Heart right ventricle (tissue), 16 donors: Measurements from ENCODE around the gene MDP1. TPM values are rescaled to one million over a fixed set of nuclear protein-coding genes. Genes with fewer than 3 reads are reported as not detected.

Experiments
- ATAC-seq, 8 donors: fragments of 200-7000 bp; cut with Tn5 transposase; one replicate each; pipeline ENCODE4 v1.9.1; 2020; ENCODE audit warnings: mild to moderate bottlenecking in 8 of 8, moderate library complexity in 8 of 8, moderate number of reproducible peaks in 1 of 8
- DNase-seq, 2 donors: peaks; one replicate each; pipeline ENCODE4 v3.0.0-alpha.2; 2020
- H3K27ac ChIP-seq, 10 donors: fragments of 200-600 bp; sonication (generic) in 2 of 10; one replicate each; pipeline versions ENCODE4 v1.5.0 to v1.8.0; 2020 to 2022; ENCODE audit warnings: mild to moderate bottlenecking in 3 of 10
- H3K27me3 ChIP-seq, 7 donors: fragments of 200-600 bp; one replicate each; pipeline ENCODE4 v1.8.0; 2021 to 2022; ENCODE audit warnings: mild to moderate bottlenecking in 2 of 7
- H3K36me3 ChIP-seq, 9 donors: fragments of 200-600 bp; sonication (generic) in 1 of 9; one replicate each; pipeline versions ENCODE4 v1.5.0 to v1.8.0; 2020 to 2022; ENCODE audit warnings: mild to moderate bottlenecking in 2 of 9
- H3K4me1 ChIP-seq, 9 donors: fragments of 200-600 bp; sonication (generic) in 1 of 9; one replicate each; pipeline versions ENCODE4 v1.5.0 to v1.8.0; 2020 to 2022; ENCODE audit warnings: mild to moderate bottlenecking in 4 of 9
- H3K4me3 ChIP-seq, 10 donors: fragments of 200-600 bp; sonication (generic) in 2 of 10; one replicate each; pipeline versions ENCODE4 v1.5.0 to v1.8.0; 2020 to 2022; ENCODE audit warnings: mild to moderate bottlenecking in 7 of 10, moderate library complexity in 2 of 10
- H3K9me3 ChIP-seq, 11 donors: fragments of 200-600 bp in 10 of 11; sonication (generic) in 2 of 11; one replicate each; pipeline versions ENCODE4 v1.5.0 to v1.8.0; 2013 to 2022; ENCODE audit warnings: mild to moderate bottlenecking in 2 of 11, control low read depth in 1 of 11, moderate library complexity in 1 of 11
- CTCF ChIP-seq, 9 donors: fragments of 200-600 bp; sonication (generic) in 2 of 9; IDR thresholded peaks; one replicate each; pipeline versions ENCODE4 v1.5.0 to v1.8.0; 2021 to 2022; ENCODE audit warnings: antibody characterized with exemption in 9 of 9, mild to moderate bottlenecking in 5 of 9, moderate library complexity in 1 of 9
- WGBS, 2 donors: extraction: QIAGEN DNeasy Blood & Tissue Kit; methylation state at CpG; one replicate each; pipeline ENCODE4 v1.1.7; 2013; ENCODE audit warnings: inconsistent platforms in 1 of 2; 5-methylcytosine and 5-hydroxymethylcytosine counted together
- intact Hi-C, 10 donors: fragments of 100-400 bp; cut with DNase I; formaldehyde crosslinking; loops; one replicate each; pipeline versions ENCODE4 v1.11.1 to v1.14.2; 2022
- polyA plus RNA-seq, 2 donors: library from polyadenylated mRNA; stranded (reverse); fragments of 200-250 nt; gene quantifications; one replicate each; pipeline ENCODE4 v1.2.3, GENCODE V29; 2013
- total RNA-seq, 10 donors: library from RNA; stranded (reverse); fragmentation: NEBNext Ultra II Directional in 3 of 10; extraction: Animal tissue kit (Norgen Biotek cat#: 25700) in 3 of 10; gene quantifications; one replicate each; pipeline versions ENCODE4 v1.2.1 to v1.2.4, GENCODE V29; 2021 to 2023
- donor health status: Arrhythmogenic right ventricular cardiomyopathy.
- donor health status: ischemic (EF 13 %, LVEDD 7.1; RV severe dilation, severe dysfunction).
- donor health status: healthy with polysubstance abuse.
- donor health status: DM: no; HTN: yes; CAD: no.
- donor health status: DM: no; HTN: no; CAD: no.
- donor health status: ischemic (EF 25% LVEDD 6.9; RV normal size, moderate dysfunction).
- donor health status: ischemic (EF 25% LVEDD 5.7; RV mildly dilated, moderate dysfunction).
- donor health status: healthy.
- donor health status: DM: yes; HTN: yes; CAD: no.
- donor health status: Ischemic cardiomyopathy.
- donor health status: ischemic (EF 35%, LVEDD 5.7; RV mildly dilated, moderate dysfunction).
- donor health status: nonischemic (EF 11% LVEDD 7.7; RV severe dilation, severe dysfunction).
- donor health status: DM: yes; HTN: yes; CAD: no.
- donor health status: PGD.
- donor health status: ischemic (EF 29% LVEDD 5.4; RV normal size, mild dysfunction).
- donor health status: nonischemic (EF 23%, LVEDD 6.1; RV moderate dilation, normal function).

The MDP1 gene
- total and polyA plus RNA-seq, 12 donors, result 13.9 to 23.5 (median 19.2) TPM

DNA sequence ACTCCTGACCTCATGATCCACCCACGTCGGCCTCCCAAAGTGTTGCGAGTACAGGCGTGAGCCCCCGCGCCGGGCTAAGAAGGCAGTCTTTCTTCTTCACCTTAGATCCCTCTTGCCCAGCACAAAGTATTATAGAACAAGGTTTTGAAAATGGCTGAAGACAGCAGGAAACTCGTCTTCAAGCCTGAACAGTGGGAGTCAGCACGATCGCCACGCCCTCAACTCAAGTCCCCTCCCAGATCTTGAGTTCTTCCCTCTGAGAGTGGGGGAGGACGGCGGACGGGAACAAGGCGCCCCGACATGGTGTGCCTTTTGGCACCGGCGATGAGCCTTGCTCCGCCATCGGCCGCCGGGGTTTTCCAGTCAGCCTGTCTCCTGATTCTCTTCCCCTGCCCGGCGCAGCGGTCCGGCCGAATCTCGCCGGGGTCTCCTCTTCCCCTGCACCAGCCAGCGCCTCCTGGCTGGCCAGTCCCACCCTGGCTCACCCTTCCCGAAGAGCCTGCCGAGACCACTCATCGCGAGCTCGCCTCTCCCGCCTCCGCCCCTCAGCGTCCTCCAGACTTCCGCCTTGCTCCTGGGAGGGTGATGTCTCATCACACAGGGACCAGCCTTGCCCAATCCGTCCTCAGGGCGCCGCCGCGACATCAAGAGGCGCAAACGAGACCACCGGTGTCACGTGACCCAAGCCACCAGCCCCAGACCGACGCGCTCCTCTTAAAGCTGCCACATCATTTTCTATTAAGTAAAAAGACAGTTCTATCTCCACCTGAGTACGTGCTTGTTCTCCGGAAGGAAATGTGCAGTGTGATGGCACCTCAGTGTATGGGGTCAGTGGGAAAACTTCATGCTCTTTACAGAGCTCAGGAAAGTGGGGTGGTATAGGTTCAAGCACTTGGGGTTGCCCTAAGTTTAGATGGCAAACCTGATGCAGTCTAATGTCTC is 2.7 kb downstream of the MDP1 start, which contains the start of gene CHMP4A:
TSS of gene CHMP4A (minus strand) at position 565 of the 942 bp plus-strand sequence. CDS start at position 516, 49 bp downstream.
- peak; percentile 95 to 97 for DNase-seq
- intact Hi-C loops, result no loop called here
- 0 to 1% methylated on average over 53 of the region's 53 CpGs for WGBS, 2 donors
- TF ChIP-seq CTCF (IDR thresholded peaks at IDR 0.05), result peak in 4 of 9 donors; percentile 8 to 52 (median 42)
- Histone ChIP-seq H3K27ac (peak within 1 kb of the TSS; percentile 78 to 98 (median 96)), H3K9me3 (no peaks in the 10 kb centered on the region), H3K27me3 (no peaks in the 10 kb centered on the region), H3K4me1 (peaks cover 0 to 42% (median 26%) of the 10 kb centered on the region in 9 donors), H3K36me3 (peaks cover 0 to 55% (median 13%) of the 10 kb centered on the region in 9 donors), H3K4me3 (peak within 1 kb of the TSS; percentile 54 to 93 (median 76))
- ATAC-seq, result peak; percentile 92 to 95 (median 94)

DNA sequence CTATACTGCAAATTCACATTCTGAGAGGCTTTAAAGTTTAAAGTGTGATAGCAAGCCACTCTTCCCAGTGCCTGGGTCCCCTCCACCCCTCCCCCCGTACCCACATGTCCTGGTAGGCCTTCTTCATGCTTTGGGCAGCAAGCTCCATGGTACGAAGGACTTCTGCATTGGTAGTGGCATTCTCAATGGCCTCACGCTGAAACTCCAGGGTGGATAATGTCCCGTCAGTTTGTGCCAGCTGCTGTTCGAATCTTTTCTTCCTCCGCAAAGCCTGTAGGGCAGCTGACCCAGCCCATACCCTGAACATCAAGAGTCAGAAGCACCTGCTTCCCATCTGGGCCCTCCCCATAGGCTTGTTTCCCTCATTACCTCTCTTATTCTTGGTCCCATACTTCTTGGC is 4.6 kb downstream of the MDP1 start:
- H3K36me3 ChIP-seq, result peaks cover 0 to 56% (median 26%) of the 10 kb centered on the region in 9 donors

GRCh38 chr14:24207625-24208024 is 8.2 kb downstream of the MDP1 start:
- intact Hi-C loops, result no loop called here
- 99 to 100% methylated on average over 2 of the region's 2 CpGs for WGBS, 2 donors
- DNase-seq (no peak), ATAC-seq (no peak)
- Histone ChIP-seq H3K4me3 (no peak overlapping the region), H3K9me3 (no peaks in the 10 kb centered on the region), H3K4me1 (peaks cover 0 to 15% (median 6%) of the 10 kb centered on the region in 9 donors), H3K27ac (no peak overlapping the region), H3K27me3 (no peaks in the 10 kb centered on the region), H3K36me3 (peaks cover 0 to 81% (median 35%) of the 10 kb centered on the region in 9 donors)
- TF ChIP-seq CTCF (IDR thresholded peaks at IDR 0.05), result no peak

More for the DNA sequence above, 4.6 kb downstream of the MDP1 start:
- peaks cover 0 to 41% (median 26%) of the 10 kb centered on the region in 9 donors for H3K4me1 ChIP-seq
- H3K27me3 ChIP-seq, result no peaks in the 10 kb centered on the region
- no peak for TF ChIP-seq CTCF (IDR thresholded peaks at IDR 0.05)
- 92 to 94% methylated on average over 6 of the region's 6 CpGs for WGBS, 2 donors
- no peak overlapping the region for H3K27ac ChIP-seq
- H3K9me3 ChIP-seq, result no peaks in the 10 kb centered on the region
- H3K4me3 ChIP-seq, result no peak overlapping the region
- no peak for DNase-seq
- intact Hi-C loops, result no loop called here
- ATAC-seq, result no peak

DNA sequence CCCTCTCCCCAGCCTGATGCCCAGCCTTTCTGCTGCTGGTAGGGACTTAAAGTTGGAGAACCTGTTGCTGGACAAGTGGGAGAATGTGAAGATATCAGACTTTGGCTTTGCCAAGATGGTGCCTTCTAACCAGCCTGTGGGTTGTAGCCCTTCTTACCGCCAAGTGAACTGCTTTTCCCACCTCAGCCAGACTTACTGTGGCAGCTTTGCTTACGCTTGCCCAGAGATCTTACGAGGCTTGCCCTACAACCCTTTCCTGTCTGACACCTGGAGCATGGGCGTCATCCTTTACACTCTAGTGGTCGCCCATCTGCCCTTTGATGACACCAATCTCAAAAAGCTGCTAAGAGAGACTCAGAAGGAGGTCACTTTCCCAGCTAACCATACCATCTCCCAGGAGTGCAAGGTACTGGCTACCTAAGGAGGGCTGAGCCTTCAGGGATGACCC is 8.7 kb downstream of the MDP1 start:
- intact Hi-C loops, result no loop called here
- Histone ChIP-seq H3K36me3 (peaks cover 0 to 86% (median 35%) of the 10 kb centered on the region in 9 donors), H3K27me3 (no peaks in the 10 kb centered on the region), H3K4me1 (peaks cover 0 to 10% (median 3%) of the 10 kb centered on the region in 9 donors), H3K9me3 (no peaks in the 10 kb centered on the region), H3K27ac (no peak overlapping the region), H3K4me3 (no peak overlapping the region)
- DNase-seq (no peak), ATAC-seq (peak in 1 of 8 donors; percentile 16)
- TF ChIP-seq CTCF (IDR thresholded peaks at IDR 0.05), result no peak
- WGBS, 2 donors, result 97 to 98% methylated on average over 5 of the region's 5 CpGs
